Measurements from ENCODE around the gene GALNT10.

The GALNT10 gene

GRCh38 chr5:154318691-154319090 is 128.2 kb downstream of the GALNT10 start:
- ChIA-PET CTCF (no interaction called here), POLR2A (ENCODE audit: low non-redundant PET) (no interaction called here)
- TF ChIP-seq CTCF (conservative IDR thresholded peaks at IDR 0.05; ENCODE audit: low read depth): no peak

GRCh38 chr5:154319736-154320135 is 129.2 kb downstream of the GALNT10 start:
- ChIA-PET CTCF (interaction anchor here (0.6 kb wide), 1 partner anchor 243 kb away, joined by 3 read pairs; no protein-coding TSS in a partner anchor), POLR2A (ENCODE audit: low non-redundant PET) (no interaction called here)
- DNase-seq (ENCODE audit: low spot score): no peak

More at GRCh38 chr5:154318691-154319090, 128.2 kb downstream of the GALNT10 start:
- DNase-seq (ENCODE audit: low spot score): no peak
- no peak overlapping the region for H3K27ac ChIP-seq

GRCh38 chr5:154320224-154321089 is 129.9 kb downstream of the GALNT10 start:
- DNase-seq (ENCODE audit: low spot score): no peak
- CTCF ChIA-PET: no interaction called here
- H3K27ac ChIP-seq: no peak overlapping the region
- POLR2A ChIA-PET (ENCODE audit: low non-redundant PET): no interaction called here
- no peak for TF ChIP-seq CTCF (conservative IDR thresholded peaks at IDR 0.05; ENCODE audit: low read depth)

More at GRCh38 chr5:154319736-154320135, 129.2 kb downstream of the GALNT10 start:
- no peak overlapping the region for H3K27ac ChIP-seq
- no peak for TF ChIP-seq CTCF (conservative IDR thresholded peaks at IDR 0.05; ENCODE audit: low read depth)

GRCh38 chr5:154321546-154321945 is 131.0 kb downstream of the GALNT10 start:
- no peak for DNase-seq (ENCODE audit: low spot score)
- POLR2A ChIA-PET (ENCODE audit: low non-redundant PET): no interaction called here
- CTCF ChIA-PET: interaction anchor here (1.1 kb wide), 1 partner anchor 15 kb away, joined by 3 read pairs; no protein-coding TSS in a partner anchor
- no peak for TF ChIP-seq CTCF (conservative IDR thresholded peaks at IDR 0.05; ENCODE audit: low read depth)
- no peak overlapping the region for H3K27ac ChIP-seq

- ChIA-PET CTCF (no interaction called here), POLR2A (ENCODE audit: low non-redundant PET) (no interaction called here)
- TF ChIP-seq CTCF (conservative IDR thresholded peaks at IDR 0.05; ENCODE audit: low read depth): no peak
- DNase-seq (ENCODE audit: low spot score): no peak
- H3K27ac ChIP-seq: no peak overlapping the region
Measured at GRCh38 chr5:154324033-154324432, 133.5 kb downstream of the GALNT10 start.

GRCh38 chr5:154325566-154325965 is 135.0 kb downstream of the GALNT10 start:
- POLR2A ChIA-PET (ENCODE audit: low non-redundant PET): no interaction called here
- CTCF ChIA-PET: no interaction called here
- no peak for TF ChIP-seq CTCF (conservative IDR thresholded peaks at IDR 0.05; ENCODE audit: low read depth)
- no peak for DNase-seq (ENCODE audit: low spot score)
- H3K27ac ChIP-seq: no peak overlapping the region

All from RWPE1 (cell line).